ENCODE measurements around the gene STAT1. TPM values are rescaled to one million over a fixed set of nuclear protein-coding genes. Genes with fewer than 3 reads are reported as not detected.

The STAT1 gene
- total RNA-seq, 2 experiments from 2014 or later = 472 to 473 TPM

DNA sequence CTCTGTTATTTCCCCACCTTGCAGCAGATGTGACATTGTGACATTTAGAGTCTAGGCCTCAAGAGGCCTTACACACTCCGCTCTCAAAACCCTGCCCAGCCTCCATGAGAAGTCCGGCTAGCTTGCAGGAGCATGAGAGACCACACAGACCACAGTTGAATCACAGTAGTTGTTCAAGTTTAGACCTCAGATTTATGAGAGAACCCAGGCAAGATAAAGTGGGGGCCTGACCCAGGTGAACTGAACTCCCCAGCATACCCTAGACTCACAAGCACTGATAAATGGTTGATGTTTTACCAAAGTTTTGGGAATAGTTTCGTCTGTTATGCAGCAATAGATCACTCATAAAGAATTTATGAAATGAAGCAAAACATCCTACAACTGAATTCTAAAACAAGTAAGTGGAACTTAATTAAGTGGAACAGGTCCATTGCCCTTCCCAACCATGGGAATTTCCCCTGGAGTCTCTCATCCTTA, 4.7 kb upstream of the STAT1 start:
- DNase-seq = no peak
- CTCF ChIA-PET = interaction anchor here (2.0 to 3.3 kb wide), 3 partner anchors 11 to 137 kb away, joined by 12 to 13 read pairs (median 12); no protein-coding TSS in a partner anchor
- ATAC-seq = no peak
- Mint-ChIP-seq H3K9me3 (ENCODE audit: insufficient read depth) (peaks cover 8% of the 10 kb centered on the region), H3K4me1 (ENCODE audit: low read depth) (peaks cover 27% of the 10 kb centered on the region), H3K4me3 (peak overlapping the region; percentile 65), H3K27ac (peak overlapping the region; percentile 83), H3K36me3 (ENCODE audit: low read depth) (peaks cover 9% of the 10 kb centered on the region), H3K27me3 (ENCODE audit: low read depth) (no peaks in the 10 kb centered on the region)
- POLR2A ChIA-PET = interaction anchor here (1.0 to 3.6 kb wide), 4 partner anchors 7 to 138 kb away, joined by 3 to 101 read pairs (median 15); partner anchors contain the start of gene GLS

DNA sequence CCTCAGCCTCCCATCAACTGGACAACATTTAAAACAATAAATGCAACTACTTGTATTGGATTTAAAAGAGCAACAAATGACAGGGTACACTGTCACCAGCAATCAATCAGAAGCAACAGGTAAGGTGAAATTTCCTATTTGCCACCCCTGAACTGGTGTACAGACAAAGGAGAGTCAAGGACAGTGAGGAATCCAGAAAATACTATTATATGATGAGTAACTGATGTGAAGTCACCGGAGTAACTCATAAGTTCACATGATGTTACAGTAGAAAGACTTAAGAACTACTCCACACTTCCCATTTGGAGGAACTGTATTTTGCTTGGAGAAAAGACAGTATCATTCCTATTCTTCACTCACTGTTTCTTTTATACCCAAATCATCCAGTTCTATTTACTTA, 4.1 kb upstream of the STAT1 start:
- POLR2A ChIA-PET = interaction anchor here (3.6 kb wide), 1 partner anchor 10 kb away, joined by 18 read pairs; no protein-coding TSS in a partner anchor
- peak overlapping the region; percentile 83 for H3K27ac Mint-ChIP-seq
- H3K4me3 Mint-ChIP-seq = peak overlapping the region; percentile 65
- H3K9me3 Mint-ChIP-seq (ENCODE audit: insufficient read depth) = peaks cover 8% of the 10 kb centered on the region
- ATAC-seq (no peak), DNase-seq (no peak)
- CTCF ChIA-PET = interaction anchor here (2.9 kb wide), 1 partner anchor 138 kb away, joined by 13 read pairs; no protein-coding TSS in a partner anchor
- H3K27me3 Mint-ChIP-seq (ENCODE audit: low read depth) = no peaks in the 10 kb centered on the region
- peaks cover 9% of the 10 kb centered on the region for H3K36me3 Mint-ChIP-seq (ENCODE audit: low read depth)
- H3K4me1 Mint-ChIP-seq (ENCODE audit: low read depth) = peaks cover 27% of the 10 kb centered on the region

DNA sequence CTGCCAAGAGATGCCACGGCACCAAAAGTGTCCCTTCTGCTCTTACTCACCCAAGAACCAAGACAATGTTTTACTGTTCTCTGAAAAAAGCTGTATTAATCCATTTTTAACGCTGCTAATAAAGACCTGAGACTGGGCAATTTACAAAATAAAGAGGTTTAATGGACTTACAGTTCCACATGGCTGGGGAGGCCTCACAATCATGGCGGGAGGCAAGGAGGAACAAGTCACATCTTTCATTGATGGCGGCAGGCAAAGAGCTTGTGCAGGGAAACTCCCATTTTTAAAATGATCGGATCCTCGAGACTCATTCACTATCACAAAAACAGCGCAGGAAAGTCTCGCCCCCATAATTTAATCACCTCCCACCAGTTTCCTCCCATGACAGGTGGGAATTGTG, 1.9 kb upstream of the STAT1 start:
- CTCF ChIA-PET = interaction anchor here (1.5 to 2.2 kb wide), 3 partner anchors 13 to 127 kb away, joined by 3 to 8 read pairs (median 7); no protein-coding TSS in a partner anchor
- Mint-ChIP-seq H3K27ac (no peak overlapping the region), H3K4me1 (ENCODE audit: low read depth) (peaks cover 35% of the 10 kb centered on the region), H3K36me3 (ENCODE audit: low read depth) (peaks cover 9% of the 10 kb centered on the region), H3K27me3 (ENCODE audit: low read depth) (no peaks in the 10 kb centered on the region), H3K9me3 (ENCODE audit: insufficient read depth) (peaks cover 8% of the 10 kb centered on the region), H3K4me3 (no peak overlapping the region)
- ATAC-seq (no peak), DNase-seq (no peak)
- POLR2A ChIA-PET = interaction anchor here (5.4 to 6.6 kb wide), 3 partner anchors 10 to 134 kb away, joined by 67 to 295 read pairs (median 78); partner anchors contain the start of gene STAT4

DNA sequence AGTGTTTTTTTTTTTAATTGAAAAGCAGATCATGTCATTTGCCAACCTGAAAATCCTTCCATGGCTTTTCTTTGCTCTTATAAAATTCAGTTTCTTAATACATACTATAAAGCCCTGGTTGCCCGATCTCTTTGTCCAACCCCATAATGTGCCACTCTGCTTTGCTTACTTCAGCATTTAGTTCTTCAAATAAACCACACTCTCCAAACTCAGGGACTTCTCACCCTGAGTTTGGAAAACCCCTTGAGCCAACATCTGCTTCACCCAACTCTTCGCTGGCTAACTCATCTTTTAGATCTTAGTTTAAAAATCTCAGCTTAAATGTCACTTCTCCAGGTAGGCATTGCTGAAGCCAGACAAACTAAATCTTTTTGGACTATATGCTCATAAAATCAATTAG, 1.3 kb upstream of the STAT1 start:
- ChIA-PET POLR2A (interaction anchor here (0.6 to 6.6 kb wide), 12 partner anchors 11 to 156 kb away, joined by 3 to 295 read pairs (median 9); partner anchors contain the start of genes GLS and STAT4), CTCF (interaction anchor here (1.2 to 2.2 kb wide), 8 partner anchors 8 to 143 kb away, joined by 3 to 9 read pairs (median 5); no protein-coding TSS in a partner anchor)
- Mint-ChIP-seq H3K4me3 (no peak overlapping the region), H3K4me1 (ENCODE audit: low read depth) (peaks cover 37% of the 10 kb centered on the region), H3K9me3 (ENCODE audit: insufficient read depth) (peaks cover 8% of the 10 kb centered on the region), H3K27me3 (ENCODE audit: low read depth) (no peaks in the 10 kb centered on the region), H3K36me3 (ENCODE audit: low read depth) (peaks cover 11% of the 10 kb centered on the region), H3K27ac (no peak overlapping the region)
- DNase-seq (no peak), ATAC-seq (no peak)

DNA sequence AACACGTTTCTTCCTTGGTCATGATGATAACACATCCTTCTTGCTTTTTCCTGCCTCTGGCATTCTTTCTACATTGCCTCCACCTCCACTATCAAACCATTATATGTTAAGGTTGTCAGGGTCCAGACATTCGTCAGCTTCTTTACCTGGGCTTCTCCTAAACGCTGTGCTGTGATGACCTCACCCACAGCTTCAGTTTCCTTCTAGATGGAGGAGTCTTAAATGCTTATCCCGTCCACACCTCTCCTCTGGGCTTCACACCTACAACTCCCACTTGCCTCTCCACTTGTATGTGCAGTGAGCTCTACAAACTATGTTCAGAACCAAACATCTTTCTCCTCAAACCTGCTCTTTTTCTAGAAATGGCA, 666 bp upstream of the STAT1 start:
- Mint-ChIP-seq H3K27ac (no peak overlapping the region), H3K27me3 (ENCODE audit: low read depth) (no peaks in the 10 kb centered on the region), H3K36me3 (ENCODE audit: low read depth) (peaks cover 15% of the 10 kb centered on the region), H3K9me3 (ENCODE audit: insufficient read depth) (peaks cover 8% of the 10 kb centered on the region), H3K4me3 (no peak overlapping the region), H3K4me1 (ENCODE audit: low read depth) (peaks cover 41% of the 10 kb centered on the region)
- DNase-seq (no peak), ATAC-seq (peak; percentile 7)
- ChIA-PET POLR2A (interaction anchor here (0.6 to 6.6 kb wide), 26 partner anchors 9 to 663 kb away, joined by 3 to 295 read pairs (median 4); partner anchors contain the start of genes GLS, NABP1 and STAT4), CTCF (interaction anchor here (1.0 to 1.8 kb wide), 8 partner anchors 8 to 144 kb away, joined by 3 to 9 read pairs (median 4); no protein-coding TSS in a partner anchor)

DNA sequence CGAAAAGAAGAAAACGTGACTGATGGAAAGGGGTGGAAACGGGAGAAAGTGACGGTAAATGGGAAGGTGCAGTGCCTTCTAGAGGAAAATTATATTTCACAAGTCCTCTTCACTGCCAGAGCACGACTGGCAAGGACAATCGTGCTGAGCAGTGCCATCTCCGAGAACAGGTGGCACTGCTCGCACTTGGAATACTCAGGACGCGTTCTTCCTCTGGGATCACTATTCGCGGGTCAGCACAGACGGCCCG, 364 bp downstream of the STAT1 start:
- POLR2A ChIA-PET = interaction anchor here (0.7 to 6.6 kb wide), 18 partner anchors 12 to 625 kb away, joined by 3 to 295 read pairs (median 4); partner anchors contain the start of genes GLS and STAT4
- Mint-ChIP-seq H3K9me3 (ENCODE audit: insufficient read depth) (peaks cover 8% of the 10 kb centered on the region), H3K27me3 (ENCODE audit: low read depth) (no peaks in the 10 kb centered on the region), H3K4me3 (no peak overlapping the region), H3K27ac (no peak overlapping the region), H3K36me3 (ENCODE audit: low read depth) (peaks cover 25% of the 10 kb centered on the region), H3K4me1 (ENCODE audit: low read depth) (peaks cover 36% of the 10 kb centered on the region)
- DNase-seq (no peak), ATAC-seq (no peak)
- CTCF ChIA-PET = interaction anchor here (0.7 to 1.4 kb wide), 4 partner anchors 9 to 112 kb away, joined by 3 to 4 read pairs (median 4); no protein-coding TSS in a partner anchor

DNA sequence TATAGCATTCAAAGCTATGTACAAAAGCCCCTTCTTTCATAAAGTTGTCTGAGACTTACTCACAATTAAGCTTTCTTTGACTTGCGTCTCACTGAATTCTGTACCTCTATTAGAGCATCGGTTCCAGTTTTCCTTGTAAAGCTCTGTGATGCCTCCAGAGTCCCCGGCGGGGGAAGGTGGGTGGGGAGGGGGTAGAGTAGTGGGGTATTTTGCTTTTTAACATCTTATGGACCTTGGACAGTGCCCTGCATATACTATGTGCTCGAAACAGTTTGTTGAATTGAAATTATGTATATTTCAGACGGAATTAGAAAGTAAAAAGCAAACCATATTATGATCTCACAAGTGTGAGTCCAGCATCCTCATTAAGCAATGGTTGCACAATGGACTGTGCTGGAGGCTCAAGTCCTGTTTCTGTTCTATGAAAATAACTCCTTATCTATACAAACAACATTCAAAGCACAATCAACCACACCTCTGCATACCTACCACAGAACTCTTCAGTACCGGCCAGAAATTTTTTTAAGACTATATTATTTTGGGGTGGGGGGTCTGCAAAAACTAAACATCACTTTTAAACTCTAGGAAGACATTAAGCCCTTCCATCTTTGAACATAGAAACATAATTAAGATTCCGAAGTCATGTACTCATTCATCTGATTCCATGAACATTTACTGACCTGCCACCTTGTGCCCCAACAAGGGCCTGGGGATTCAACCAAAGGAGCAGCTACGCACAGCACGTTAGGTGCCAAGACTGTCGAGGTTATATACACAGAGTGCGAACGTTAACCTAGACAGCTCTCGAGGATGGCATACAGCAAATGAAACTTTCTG, 908 bp downstream of the STAT1 start:
- no peak overlapping the region for H3K4me3 Mint-ChIP-seq
- CTCF ChIA-PET = interaction anchor here (0.7 to 4.1 kb wide), 8 partner anchors 9 to 143 kb away, joined by 3 to 16 read pairs (median 4); no protein-coding TSS in a partner anchor
- no peaks in the 10 kb centered on the region for H3K27me3 Mint-ChIP-seq (ENCODE audit: low read depth)
- POLR2A ChIA-PET = interaction anchor here (0.5 to 6.6 kb wide), 24 partner anchors 7 to 625 kb away, joined by 3 to 295 read pairs (median 5); partner anchors contain the start of genes GLS and STAT4
- peaks cover 36% of the 10 kb centered on the region for H3K4me1 Mint-ChIP-seq (ENCODE audit: low read depth)
- H3K9me3 Mint-ChIP-seq (ENCODE audit: insufficient read depth) = peaks cover 8% of the 10 kb centered on the region
- peak; percentile 5 for ATAC-seq
- no peak for DNase-seq
- H3K27ac Mint-ChIP-seq = no peak overlapping the region
- peaks cover 30% of the 10 kb centered on the region for H3K36me3 Mint-ChIP-seq (ENCODE audit: low read depth)

DNA sequence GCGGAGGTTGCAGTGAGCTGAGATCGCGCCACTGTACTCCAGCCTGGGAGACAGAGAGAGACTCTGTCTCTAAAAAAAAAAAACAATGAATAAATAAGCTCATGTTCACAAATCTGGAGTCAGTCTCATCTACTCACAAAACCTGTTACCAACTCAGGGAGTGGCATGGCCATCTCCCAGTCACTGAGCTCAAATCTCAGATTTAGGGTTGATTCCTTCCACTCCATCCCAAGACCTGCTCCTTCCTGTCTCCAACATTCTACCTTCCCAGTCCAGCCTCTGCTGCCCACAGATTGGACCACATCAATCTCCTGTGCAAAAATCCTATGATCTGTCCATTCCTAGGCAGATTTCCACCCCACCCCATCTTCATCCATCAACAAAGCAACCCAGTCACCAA, 1.6 kb downstream of the STAT1 start:
- ATAC-seq (no peak), DNase-seq (no peak)
- H3K4me1 Mint-ChIP-seq (ENCODE audit: low read depth) = peaks cover 40% of the 10 kb centered on the region
- no peaks in the 10 kb centered on the region for H3K27me3 Mint-ChIP-seq (ENCODE audit: low read depth)
- H3K9me3 Mint-ChIP-seq (ENCODE audit: insufficient read depth) = peaks cover 8% of the 10 kb centered on the region
- CTCF ChIA-PET = interaction anchor here (1.0 to 4.1 kb wide), 8 partner anchors 10 to 143 kb away, joined by 3 to 16 read pairs (median 4); no protein-coding TSS in a partner anchor
- no peak overlapping the region for H3K4me3 Mint-ChIP-seq
- H3K36me3 Mint-ChIP-seq (ENCODE audit: low read depth) = peaks cover 37% of the 10 kb centered on the region
- no peak overlapping the region for H3K27ac Mint-ChIP-seq
- POLR2A ChIA-PET = interaction anchor here (0.5 to 6.6 kb wide), 23 partner anchors 8 to 479 kb away, joined by 3 to 295 read pairs (median 5); partner anchors contain the start of genes GLS and STAT4

DNA sequence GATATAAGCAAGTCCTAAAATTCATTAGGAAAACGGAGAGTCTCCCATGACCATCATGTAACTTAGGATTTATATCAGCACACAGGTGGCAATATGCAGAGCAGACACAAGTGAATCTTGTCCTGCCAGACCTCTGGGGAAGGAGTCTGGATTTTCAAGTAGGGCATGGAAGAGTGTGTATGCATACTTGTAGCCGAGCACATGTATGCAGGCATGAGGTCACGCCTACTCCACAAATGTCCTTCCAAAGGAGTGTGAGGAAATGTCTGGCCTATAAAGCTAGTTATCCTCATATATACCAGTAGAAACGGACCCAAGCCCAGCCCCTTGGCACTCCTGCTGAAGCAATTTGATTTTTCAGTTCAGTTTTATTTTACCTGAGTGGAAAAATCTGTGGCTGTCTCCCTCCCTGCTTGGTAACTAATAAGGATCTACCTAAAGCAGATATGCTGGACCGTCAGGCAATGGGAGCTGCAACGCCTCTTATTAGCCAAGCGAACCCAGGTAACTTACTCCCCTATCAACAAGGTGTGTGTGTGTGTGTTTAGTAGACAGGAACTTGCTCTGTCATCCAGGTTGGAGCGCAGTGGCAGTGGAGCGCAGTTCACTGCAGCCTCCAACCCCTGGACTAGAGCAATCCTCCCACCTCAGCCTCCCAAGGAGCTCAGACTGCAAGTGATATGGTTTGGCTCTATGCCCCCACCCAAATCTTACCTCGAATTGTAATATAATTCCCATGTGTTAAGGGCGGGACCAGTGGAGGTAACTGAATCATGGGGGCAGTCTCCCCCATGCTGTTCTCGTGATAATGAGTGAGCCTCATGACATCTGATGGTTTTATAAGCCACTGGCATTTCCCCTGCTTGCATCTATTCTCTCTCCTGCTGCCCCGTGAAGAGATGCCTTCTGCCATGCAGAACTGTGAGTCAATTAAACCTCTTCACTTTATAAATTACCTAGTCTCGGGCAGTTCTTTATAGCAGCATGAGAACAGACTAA, 2.8 kb downstream of the STAT1 start:
- no peaks in the 10 kb centered on the region for H3K27me3 Mint-ChIP-seq (ENCODE audit: low read depth)
- CTCF ChIA-PET = interaction anchor here (1.2 to 4.1 kb wide), 6 partner anchors 9 to 144 kb away, joined by 4 to 16 read pairs (median 6); no protein-coding TSS in a partner anchor
- H3K36me3 Mint-ChIP-seq (ENCODE audit: low read depth) = peaks cover 44% of the 10 kb centered on the region
- no peak for DNase-seq
- POLR2A ChIA-PET = interaction anchor here (0.6 to 6.6 kb wide), 17 partner anchors 9 to 144 kb away, joined by 3 to 295 read pairs (median 8); partner anchors contain the start of genes GLS and STAT4
- H3K9me3 Mint-ChIP-seq (ENCODE audit: insufficient read depth) = peaks cover 8% of the 10 kb centered on the region
- H3K4me3 Mint-ChIP-seq = no peak overlapping the region
- peaks cover 45% of the 10 kb centered on the region for H3K4me1 Mint-ChIP-seq (ENCODE audit: low read depth)
- no peak for ATAC-seq
- no peak overlapping the region for H3K27ac Mint-ChIP-seq

DNA sequence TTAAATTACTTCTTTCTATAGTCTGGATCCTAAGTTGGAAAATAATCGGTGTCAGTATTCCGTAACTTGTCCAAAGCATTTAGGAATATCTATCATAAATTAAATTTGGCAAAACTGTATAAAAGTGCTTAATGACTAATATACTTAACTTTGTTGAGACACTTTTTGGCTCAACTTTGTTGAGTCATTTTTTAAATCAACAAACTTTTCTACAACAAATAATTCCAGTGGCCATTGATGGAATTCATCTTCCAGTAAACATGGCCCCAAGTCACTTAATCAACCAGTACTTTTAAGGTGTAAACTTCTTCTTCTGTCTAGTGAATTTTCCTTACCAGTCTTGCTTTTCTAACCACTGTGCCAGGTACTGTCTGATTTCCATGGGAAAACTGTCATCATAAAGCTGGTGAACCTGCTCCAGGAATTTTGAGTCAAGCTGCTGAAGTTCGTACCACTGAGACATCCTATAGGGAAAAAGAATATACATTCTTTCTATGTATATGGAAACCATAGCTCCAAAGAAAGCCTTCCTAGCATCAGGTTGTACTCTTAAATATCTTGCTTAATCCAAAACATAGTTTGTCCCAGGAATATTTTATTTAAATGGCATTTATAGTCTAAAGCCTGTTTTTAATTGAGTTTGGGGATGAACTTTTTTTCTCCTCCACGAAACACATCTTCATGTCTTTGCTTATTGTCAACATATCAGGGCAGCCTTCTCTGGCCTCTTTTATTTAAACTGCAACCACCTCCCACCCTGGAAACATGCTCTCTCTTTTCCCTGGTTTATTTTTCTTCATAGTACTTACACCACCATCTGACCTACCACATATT, 4.2 kb downstream of the STAT1 start:
- ChIA-PET CTCF (interaction anchor here (2.6 to 4.1 kb wide), 2 partner anchors 13 to 20 kb away, joined by 5 to 16 read pairs; no protein-coding TSS in a partner anchor), POLR2A (interaction anchor here (1.3 to 6.6 kb wide), 7 partner anchors 10 to 140 kb away, joined by 5 to 295 read pairs (median 12); partner anchors contain the start of gene STAT4)
- Mint-ChIP-seq H3K4me3 (peak overlapping the region; percentile 64), H3K9me3 (ENCODE audit: insufficient read depth) (no peaks in the 10 kb centered on the region), H3K27me3 (ENCODE audit: low read depth) (no peaks in the 10 kb centered on the region), H3K36me3 (ENCODE audit: low read depth) (peaks cover 56% of the 10 kb centered on the region), H3K4me1 (ENCODE audit: low read depth) (peaks cover 58% of the 10 kb centered on the region), H3K27ac (peak overlapping the region; percentile 31)
- DNase-seq (no peak), ATAC-seq (no peak)
